NCI-H82 treated with DMSO at 0.1 percent for 48 hours (cell line): Measurements from ENCODE around the gene SARNP.

Experiments used
- DNase-seq: peaks from one replicate; lab custom pipeline; 2025; ENCODE audit not compliant: unreplicated experiment; lab: John Stamatoyannopoulos, UW

SARNP gene

DNA sequence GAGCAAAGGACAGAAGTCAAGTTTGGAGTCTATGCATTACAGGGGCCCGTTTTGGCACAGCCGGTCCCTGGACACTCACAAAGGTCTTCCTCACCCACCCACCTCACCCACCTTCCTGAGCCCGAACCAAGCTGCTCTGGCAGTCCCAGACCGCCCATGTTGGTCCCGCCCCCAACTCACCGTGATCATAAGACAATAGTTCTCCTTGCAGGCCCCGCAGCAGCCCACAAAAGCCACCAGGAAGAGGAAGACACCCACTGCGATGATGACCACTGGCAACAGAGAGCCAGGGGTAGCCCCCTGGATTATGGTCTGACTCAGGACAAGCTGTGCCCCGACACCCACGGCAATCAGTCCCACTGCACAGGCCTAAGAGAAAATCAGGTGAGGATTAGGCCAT is 90.6 kb downstream of the SARNP start:
- DNase-seq: no peak

DNA sequence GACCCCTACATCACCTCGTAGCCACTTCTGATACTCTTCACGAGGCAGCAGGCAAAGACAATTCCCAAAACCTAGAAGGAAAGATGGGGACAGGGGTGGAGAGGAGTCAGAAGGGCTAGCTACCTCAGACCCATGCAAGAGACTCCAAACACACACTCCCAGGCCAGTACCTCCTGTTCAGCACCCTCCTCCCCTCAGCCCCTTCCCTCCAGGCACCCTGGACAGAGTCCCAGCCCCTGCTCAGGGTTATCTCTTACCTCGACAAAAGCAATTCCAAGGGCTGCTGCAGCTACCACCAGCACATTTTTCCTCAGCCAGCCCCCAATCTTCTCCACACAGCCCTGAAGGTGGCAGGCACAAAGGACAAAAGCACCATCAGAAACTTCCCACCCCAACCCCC is 92.0 kb downstream of the SARNP start:
- DNase-seq: no peak

DNA sequence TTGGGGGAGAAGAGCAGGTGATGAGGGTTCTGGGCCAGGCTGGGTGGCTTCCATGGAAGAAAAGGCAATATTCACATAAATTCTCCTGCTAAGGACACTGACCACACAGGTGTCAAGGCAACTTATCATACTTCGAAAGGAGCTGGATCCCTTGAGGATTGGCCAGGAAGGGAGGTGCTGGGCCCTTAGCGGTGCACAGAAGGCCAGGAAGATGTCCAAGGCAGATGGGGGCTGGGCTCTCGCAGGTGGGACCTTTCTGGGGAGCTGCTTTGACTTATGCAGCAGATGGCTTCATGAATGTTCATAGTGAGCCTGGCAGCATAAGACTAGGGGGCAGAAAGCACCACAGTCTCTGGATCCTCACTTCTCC is 92.6 kb downstream of the SARNP start:
- no peak for DNase-seq

DNA sequence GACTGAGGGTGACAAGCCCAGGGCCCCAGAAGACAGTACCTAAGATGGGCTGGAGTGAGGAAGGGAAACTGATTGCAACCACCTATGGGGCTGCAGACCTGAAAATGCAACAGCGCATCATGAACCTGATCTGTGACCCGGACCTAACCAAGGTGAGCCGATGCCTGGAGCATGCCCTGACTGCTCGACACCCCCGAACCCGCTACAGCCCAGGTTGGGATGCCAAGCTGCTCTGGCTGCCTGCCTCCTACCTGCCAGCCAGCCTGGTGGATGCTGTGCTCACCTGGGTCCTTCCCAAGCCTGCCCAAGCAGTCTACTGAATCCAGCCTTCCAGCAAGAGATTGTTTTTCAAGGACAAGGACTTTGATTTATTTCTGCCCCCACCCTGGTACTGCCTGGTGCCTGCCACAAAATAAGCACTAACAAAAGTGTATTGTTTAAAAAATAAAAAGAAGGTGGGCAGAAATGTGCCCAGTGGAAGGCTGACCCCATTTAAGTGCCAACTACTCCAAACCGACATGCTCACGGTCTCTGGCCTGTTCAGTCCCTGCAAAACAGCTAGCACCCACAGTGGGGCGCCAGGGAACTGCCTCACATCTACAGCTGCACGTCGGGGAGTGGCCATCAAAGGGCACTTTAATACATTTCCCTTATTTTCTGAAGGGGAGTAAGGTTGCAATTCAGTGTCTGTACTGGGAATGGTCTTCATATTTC is 93.1 kb downstream of the SARNP start:
- peak; percentile 17 for DNase-seq

DNA sequence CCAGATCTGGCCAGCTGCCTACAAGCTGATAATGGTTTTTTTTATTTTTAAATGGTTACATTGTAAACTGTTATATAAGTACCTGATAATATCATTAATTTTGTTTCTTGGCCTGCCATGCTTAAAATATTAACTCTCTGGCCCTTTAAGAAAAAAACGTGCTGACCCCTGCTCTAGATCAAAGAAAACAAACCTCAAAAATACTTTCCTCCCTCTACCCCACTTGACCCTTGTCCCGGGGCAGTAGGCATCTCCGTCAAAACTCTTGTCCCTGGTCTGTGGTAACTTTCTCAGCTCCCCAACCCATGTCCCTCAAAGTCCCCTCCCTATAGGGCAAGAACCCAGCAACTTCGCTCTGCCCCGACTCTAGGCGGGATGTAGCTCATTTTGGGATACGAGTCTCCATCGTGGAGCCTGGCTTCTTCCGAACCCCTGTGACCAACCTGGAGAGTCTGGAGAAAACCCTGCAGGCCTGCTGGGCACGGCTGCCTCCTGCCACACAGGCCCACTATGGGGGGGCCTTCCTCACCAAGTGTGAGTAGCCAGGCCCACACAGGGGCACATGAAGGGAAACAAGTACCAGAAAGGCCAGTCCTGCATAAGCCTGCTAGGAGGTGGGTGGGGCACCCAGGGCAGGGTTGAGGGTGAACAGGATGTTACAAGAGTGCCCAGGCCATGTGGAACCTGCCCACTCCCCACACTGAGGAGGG is 93.9 kb downstream of the SARNP start:
- DNase-seq: no peak

DNA sequence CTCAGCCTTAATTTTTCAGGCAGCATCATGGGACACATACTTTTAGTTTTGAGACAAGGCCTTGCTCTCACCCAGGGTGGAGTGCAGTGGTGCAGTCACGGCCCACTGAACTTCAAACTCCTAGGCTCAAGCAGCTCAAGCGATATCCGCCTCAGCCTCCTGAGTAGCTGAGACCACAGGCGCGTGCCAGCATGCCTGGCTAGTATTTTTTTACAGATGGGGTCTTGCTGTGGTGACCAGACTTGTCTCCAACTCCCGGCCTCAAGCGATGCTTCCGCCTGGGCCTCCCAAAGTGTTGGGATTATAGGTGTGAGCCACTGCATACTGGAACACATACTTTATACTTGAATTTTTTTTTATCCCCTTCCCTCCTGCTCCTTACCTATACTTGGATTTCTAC is 94.6 kb downstream of the SARNP start:
- no peak for DNase-seq

DNA sequence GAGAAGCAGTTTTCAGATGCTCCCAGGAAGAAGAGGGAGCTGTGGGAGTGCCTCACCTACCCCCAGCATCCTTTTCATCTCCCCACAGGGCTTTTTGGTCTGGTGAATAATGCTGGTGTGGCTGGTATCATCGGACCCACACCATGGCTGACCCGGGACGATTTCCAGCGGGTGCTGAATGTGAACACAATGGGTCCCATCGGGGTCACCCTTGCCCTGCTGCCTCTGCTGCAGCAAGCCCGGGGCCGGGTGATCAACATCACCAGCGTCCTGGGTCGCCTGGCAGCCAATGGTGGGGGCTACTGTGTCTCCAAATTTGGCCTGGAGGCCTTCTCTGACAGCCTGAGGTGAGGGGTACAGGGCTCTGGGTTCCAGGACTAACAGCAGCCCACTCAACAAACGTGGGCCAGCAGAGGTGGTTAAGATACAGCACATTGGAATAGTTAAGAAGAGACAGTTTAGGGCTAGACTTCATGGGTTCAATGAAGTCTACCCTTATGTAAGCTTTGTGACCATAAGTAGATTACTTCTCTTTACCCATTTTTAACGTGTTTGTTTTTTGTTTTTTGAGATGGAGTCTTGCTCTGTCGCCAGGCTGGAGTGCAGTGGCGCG is 95.8 kb downstream of the SARNP start:
- no peak for DNase-seq

DNA sequence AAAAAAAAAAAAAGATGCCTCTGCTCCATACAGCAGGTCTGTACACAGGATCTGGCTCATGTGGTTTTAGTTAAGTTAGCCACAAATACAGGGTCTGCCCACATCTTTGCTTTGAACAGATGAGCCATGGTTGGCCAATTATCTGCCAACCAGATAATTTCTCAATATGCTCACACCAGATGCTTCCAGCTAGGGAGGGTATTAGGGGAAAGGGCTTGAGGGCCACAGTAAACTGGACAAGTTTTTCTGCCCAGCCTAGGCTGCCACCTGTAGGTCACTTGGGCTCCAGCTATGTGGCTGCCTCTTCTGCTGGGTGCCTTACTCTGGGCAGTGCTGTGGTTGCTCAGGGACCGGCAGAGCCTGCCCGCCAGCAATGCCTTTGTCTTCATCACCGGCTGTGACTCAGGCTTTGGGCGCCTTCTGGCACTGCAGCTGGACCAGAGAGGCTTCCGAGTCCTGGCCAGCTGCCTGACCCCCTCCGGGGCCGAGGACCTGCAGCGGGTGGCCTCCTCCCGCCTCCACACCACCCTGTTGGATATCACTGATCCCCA is 96.6 kb downstream of the SARNP start:
- DNase-seq: no peak

DNA sequence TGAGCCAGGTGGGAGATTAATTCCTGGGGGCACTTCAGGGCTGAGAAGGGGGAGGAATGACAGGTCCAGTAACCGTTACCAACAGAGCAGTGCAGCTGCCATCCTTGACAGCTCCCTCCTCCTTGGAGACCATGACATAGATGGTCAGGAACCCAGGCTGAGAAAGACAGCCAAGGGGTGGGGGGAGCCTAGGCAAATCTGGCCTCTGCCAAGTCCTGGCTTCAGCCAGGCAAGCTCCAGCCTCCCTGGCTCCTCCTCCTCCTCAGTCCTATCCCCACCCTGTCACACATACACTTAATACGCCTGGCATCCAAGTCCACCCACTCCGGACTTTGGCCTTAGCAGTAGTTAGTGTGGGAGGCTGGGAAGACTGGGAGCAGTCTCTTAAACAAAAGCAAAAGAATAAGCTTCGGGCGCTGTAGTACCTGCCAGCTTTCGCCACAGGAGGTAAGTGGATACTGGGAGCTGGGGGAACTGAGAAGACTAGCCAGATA is 97.4 kb downstream of the SARNP start, which contains the start of gene RDH5:
TSS of gene RDH5 (plus strand) at position 323 of the 494 bp plus-strand sequence. CDS start 792 bp downstream, outside the sequence.
- DNase-seq: no peak

DNA sequence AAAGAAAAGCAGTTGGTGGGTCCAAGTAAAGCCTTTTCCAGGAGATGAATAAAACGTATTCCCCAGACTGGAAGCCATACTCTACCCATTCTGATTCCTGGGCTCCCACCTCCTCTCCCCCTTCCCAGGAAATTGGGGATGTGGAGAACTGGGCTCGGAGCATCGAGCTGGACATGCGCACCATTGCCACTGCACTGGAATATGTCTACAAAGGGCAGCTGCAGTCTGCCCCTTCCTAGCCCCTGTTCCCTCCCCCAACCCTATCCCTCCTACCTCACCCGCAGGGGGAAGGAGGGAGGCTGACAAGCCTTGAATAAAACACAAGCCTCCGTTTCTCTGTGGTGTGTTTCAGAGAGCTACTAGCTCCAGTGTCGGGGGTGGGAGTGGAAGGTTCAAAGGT is 98.2 kb downstream of the SARNP start:
- DNase-seq: no peak

DNA sequence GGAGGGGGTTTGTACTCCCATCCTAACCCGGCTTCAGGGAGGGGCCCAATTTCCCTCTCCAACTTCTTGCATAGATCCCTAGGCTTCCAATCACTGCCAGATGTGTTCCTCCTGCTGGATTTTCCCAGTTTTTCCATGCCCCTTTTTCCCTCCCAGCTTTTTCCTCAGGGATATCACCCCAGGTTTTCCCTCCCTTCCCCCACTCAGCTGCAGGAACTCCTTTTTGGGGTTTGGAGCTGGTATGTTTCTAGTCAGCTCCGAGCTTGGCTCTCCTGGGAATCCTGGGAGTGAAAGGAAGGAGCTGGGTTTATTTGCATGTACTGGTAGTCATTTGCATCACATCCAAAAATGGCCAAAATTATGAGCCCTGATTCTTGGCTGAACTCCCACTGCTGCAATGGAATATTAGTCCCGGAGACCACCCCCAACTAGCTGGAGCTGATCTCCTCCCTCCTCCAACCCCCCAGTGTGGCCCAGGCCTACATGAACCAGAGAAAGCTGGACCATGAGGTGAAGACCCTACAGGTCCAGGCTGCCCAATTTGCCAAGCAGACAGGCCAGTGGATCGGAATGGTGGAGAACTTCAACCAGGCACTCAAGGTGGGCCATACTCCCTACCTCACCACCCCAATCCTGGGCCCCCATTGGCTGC is 98.8 kb downstream of the SARNP start:
- no peak for DNase-seq

DNA sequence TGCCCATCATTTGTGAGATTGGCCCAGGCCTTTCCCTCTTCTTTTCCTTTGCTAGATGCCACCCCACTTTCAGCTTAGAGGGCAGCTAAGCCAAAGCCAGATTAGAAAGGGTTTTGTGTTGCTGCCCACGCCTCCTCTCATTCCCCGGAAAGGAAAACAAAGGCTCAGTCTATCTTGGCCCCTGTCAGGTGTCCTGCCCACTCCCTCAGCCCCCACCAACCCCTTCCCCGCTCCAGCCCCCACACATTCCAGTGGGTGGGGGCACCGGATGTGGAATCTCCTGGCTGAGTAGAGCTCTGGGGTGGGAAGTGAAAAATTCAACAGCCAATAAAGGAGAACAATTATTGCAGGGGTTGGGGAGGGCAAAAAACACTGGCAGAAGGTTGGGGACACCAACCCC is 99.5 kb downstream of the SARNP start:
- DNase-seq: no peak

DNA sequence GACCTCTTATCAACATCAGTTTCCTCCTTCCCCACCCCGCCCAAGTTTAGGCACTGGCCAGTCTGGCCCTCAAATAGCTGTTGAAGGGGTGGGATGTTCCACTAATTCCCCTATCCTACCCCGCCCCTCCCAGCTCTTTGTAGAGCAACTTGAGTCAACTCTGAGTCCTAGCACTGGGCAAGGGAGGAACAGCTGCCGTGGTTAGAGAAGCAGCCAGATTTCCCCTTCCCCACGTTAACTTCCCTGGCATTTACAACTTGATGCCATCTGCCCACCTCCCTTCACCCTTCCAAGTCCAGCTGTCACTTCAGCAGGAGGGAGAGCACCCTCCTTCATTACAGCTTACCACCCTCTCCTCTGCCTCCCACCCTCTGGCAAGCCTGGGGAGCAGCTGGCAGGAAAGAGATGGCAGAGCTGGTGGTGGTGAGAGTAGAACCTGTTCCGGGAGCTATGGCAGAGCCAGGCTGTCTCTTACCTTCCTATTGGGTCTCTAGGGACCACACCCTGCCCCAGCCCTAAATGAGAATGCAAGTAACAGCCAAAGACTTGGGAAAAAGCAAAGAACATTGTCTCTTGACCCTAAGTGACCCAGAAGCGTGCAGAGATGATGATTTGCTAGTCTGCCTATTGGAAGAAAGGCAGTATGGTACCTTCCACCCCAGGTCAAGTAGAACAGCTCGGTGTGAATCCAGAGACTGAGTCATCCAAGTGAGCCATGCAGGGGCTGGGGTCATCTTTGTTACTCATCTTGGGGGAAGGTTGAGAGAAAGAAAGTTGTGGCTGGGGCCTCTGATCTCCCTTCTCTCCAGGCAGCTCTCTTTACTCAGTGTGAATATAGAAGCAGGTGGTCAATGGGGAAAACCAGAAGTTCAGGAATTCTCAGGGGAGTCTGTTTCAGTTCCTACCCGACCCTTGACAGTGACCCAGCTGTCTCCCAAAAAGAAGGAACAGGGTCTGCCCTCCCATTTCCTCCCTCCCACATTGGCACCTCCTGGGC is 100.2 kb downstream of the SARNP start:
- DNase-seq: no peak

DNA sequence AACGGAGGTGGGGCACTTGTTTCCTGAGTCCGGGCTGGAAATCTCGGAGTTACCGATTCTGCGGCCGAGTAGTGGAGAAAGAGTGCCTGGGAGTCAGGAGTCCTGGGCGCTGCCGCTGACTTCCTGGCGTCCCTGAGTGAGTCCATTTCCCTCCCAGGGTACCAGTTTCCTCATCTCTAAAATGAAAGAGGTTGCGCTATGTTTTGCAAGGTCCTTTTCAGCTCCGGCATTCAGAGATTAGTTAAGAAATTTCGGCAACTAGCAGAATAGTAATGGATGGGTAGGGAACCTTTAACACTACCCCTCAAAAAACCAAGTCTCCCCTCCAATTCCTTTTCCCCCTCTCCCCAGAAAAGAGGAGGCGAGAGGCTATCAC is 101.0 kb downstream of the SARNP start:
- no peak for DNase-seq

DNA sequence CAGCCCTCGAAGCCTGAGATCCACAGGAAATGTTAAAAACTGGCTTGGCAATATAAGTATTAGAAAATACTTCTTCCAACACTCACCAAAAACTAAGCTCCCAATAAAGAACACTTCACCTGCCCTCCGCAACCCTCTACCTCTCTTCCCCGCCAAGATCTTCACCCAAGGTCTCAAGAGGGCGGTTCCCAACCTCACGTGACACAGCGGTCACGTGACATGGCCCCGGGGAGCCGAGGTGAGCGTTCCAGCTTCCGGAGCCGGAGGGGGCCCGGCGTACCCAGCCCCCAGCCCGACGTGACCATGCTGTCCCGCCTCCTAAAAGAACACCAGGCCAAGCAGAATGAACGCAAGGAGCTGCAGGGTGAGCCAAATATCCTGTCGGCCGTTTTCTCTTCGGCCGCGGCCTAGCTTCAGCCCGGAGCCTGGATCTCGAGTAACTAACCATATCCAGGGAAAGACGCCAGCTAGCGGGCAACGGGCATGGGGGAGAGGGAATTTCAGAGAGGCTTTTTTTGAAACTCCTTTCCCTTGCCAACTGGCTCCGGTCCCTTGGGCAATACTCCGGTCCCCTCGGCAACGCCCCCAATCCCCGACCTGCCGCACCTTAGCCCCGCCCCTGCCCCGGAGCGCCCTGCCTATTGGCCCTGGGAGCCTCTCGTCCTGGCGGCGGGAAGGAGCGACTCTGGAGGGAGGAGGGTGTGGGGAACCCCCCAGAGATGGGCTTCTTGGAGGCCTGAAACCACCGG is 101.5 kb downstream of the SARNP start, which contains the start of gene BLOC1S1:
TSS of gene BLOC1S1 (plus strand) at position 214 of the 749 bp plus-strand sequence. CDS start at position 220, 6 bp downstream.
- peak; percentile 71 for DNase-seq

DNA sequence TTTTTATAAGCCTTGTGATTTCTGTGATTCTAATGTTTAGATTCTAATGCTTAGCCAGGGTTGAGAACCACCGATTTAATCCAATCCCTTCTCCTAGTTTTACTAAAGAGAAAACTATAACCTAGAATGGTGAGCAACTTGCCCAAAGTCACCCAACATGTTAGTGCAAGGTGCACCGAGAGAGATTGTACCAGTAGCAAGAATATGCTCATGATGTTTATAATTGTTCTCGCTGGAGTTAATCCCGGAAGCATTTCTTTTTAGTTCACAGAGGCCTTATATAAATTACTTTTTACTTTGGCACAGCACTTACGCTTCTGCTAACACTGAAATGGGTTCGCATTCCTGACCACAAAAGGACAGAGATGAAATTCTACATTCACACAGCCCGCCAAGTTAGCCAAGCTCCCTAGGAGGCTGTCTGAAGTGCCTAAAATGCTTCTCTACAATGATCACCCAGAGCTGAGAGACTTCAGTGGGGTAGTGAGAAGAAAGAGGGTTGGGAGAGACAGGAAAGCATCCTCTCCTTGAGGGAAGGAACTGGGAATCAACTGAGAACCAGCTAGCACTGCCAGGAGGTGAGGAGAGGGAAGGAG is 102.3 kb downstream of the SARNP start:
- no peak for DNase-seq

DNA sequence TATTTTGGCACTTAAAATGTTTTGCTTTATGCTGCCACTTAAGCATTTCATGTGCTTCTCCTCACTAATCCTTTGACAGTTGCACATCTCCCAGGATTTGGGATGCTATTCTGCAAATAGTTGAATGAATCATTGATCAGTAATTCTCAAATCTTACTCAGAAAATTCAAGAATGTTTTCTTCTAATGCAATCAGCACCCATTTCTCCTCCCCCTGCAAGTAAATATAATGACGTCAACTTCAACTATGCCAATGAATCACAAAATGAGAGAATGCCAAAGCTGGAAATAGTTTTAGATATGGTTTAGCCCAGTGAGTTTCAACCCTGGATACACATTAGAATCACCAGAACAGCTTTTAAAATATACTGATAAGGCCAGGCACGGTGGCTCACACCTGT is 103.8 kb downstream of the SARNP start:
- no peak for DNase-seq

DNA sequence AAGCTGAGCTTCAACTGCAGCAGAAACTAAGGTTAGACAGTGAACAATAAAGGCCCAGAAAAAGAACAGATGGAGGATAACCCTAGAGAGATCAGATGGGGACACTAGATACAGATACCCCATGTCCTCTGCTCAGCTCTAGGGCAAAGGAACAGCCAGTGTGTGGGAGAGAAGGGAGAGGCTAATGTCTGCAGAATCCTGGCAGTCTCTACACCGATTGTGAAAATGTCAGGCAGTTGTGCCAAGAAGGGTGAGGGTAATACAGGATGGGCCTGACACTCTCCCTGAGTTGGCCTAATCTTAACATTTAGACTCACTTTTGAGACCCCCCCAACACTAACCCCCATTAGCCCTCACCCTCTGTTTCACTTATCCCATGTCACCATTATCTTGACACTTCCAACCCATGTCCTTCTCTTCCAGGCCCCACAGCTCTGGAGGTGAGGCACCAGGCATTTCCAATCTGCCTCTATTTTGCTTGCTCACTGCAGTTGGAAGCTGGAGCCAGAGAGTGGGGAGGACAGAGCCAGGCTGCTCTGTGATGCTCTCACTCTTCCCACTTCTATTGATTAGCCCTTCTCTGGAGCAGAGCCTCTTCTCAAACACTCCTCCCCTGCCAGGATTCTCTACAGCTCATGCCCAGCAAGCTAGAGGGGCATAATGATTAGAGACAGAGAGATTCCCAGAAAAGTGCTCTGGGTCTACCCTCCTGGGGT is 104.7 kb downstream of the SARNP start:
- no peak for DNase-seq
